Measurements from ENCODE around the gene PDK4. TPM values are rescaled to one million over a fixed set of nuclear protein-coding genes. Genes with fewer than 3 reads are reported as not detected.

The PDK4 gene
- total RNA-seq, 1 donor from 2014 or later = not detected

GRCh38 chr7:95549818-95550529, 46.3 kb downstream of the PDK4 start:
- no peak overlapping the region for H3K27ac Mint-ChIP-seq
- intact Hi-C loops (cut with micrococcal nuclease) = no loop called here
- H3K4me3 Mint-ChIP-seq (ENCODE audit: low read depth) = no peak overlapping the region
- DNase-seq (ENCODE audit: low spot score) = no peak
- peaks cover 2% of the 10 kb centered on the region for H3K27me3 Mint-ChIP-seq (ENCODE audit: low read depth)
- H3K36me3 Mint-ChIP-seq (ENCODE audit: low read depth) = no peaks in the 10 kb centered on the region
- no peaks in the 10 kb centered on the region for H3K9me3 Mint-ChIP-seq
- no peaks in the 10 kb centered on the region for H3K4me1 Mint-ChIP-seq (ENCODE audit: low read depth)

- no peak for DNase-seq (ENCODE audit: low spot score)
- Mint-ChIP-seq H3K4me3 (ENCODE audit: low read depth) (no peak overlapping the region), H3K27ac (no peak overlapping the region), H3K4me1 (ENCODE audit: low read depth) (no peaks in the 10 kb centered on the region), H3K27me3 (ENCODE audit: low read depth) (peaks cover 8% of the 10 kb centered on the region), H3K36me3 (ENCODE audit: low read depth) (no peaks in the 10 kb centered on the region), H3K9me3 (no peaks in the 10 kb centered on the region)
- intact Hi-C loops (cut with micrococcal nuclease) = no loop called here
These were observed 48.7 kb downstream of the PDK4 start for GRCh38 chr7:95547361-95548348.

- peaks cover 8% of the 10 kb centered on the region for H3K27me3 Mint-ChIP-seq (ENCODE audit: low read depth)
- intact Hi-C loops (cut with micrococcal nuclease) = no loop called here
- H3K4me1 Mint-ChIP-seq (ENCODE audit: low read depth) = no peaks in the 10 kb centered on the region
- no peak overlapping the region for H3K27ac Mint-ChIP-seq
- no peak for DNase-seq (ENCODE audit: low spot score)
- H3K4me3 Mint-ChIP-seq (ENCODE audit: low read depth) = no peak overlapping the region
- H3K36me3 Mint-ChIP-seq (ENCODE audit: low read depth) = no peaks in the 10 kb centered on the region
- no peaks in the 10 kb centered on the region for H3K9me3 Mint-ChIP-seq
These were observed 49.7 kb downstream of the PDK4 start for GRCh38 chr7:95546647-95547046.

GRCh38 chr7:95545673-95546072, 50.6 kb downstream of the PDK4 start:
- H3K4me1 Mint-ChIP-seq (ENCODE audit: low read depth) = no peaks in the 10 kb centered on the region
- no peak for DNase-seq (ENCODE audit: low spot score)
- H3K27me3 Mint-ChIP-seq (ENCODE audit: low read depth) = peaks cover 10% of the 10 kb centered on the region
- no peaks in the 10 kb centered on the region for H3K36me3 Mint-ChIP-seq (ENCODE audit: low read depth)
- no peak overlapping the region for H3K27ac Mint-ChIP-seq
- H3K4me3 Mint-ChIP-seq (ENCODE audit: low read depth) = no peak overlapping the region
- H3K9me3 Mint-ChIP-seq = no peaks in the 10 kb centered on the region
- intact Hi-C loops (cut with micrococcal nuclease) = no loop called here

GRCh38 chr7:95545007-95545615, 51.2 kb downstream of the PDK4 start:
- Mint-ChIP-seq H3K4me3 (ENCODE audit: low read depth) (no peak overlapping the region), H3K4me1 (ENCODE audit: low read depth) (no peaks in the 10 kb centered on the region), H3K9me3 (no peaks in the 10 kb centered on the region), H3K27me3 (ENCODE audit: low read depth) (peaks cover 16% of the 10 kb centered on the region), H3K36me3 (ENCODE audit: low read depth) (no peaks in the 10 kb centered on the region), H3K27ac (no peak overlapping the region)
- DNase-seq (ENCODE audit: low spot score) = no peak
- intact Hi-C loops (cut with micrococcal nuclease) = no loop called here

- intact Hi-C loops (cut with micrococcal nuclease) = no loop called here
- no peak overlapping the region for H3K27ac Mint-ChIP-seq
- no peaks in the 10 kb centered on the region for H3K4me1 Mint-ChIP-seq (ENCODE audit: low read depth)
- peaks cover 21% of the 10 kb centered on the region for H3K27me3 Mint-ChIP-seq (ENCODE audit: low read depth)
- no peak overlapping the region for H3K4me3 Mint-ChIP-seq (ENCODE audit: low read depth)
- no peaks in the 10 kb centered on the region for H3K36me3 Mint-ChIP-seq (ENCODE audit: low read depth)
- no peaks in the 10 kb centered on the region for H3K9me3 Mint-ChIP-seq
- no peak for DNase-seq (ENCODE audit: low spot score)
These were observed 52.1 kb downstream of the PDK4 start for GRCh38 chr7:95544171-95544570.

GRCh38 chr7:95543312-95543711, 53.0 kb downstream of the PDK4 start:
- H3K4me1 Mint-ChIP-seq (ENCODE audit: low read depth) = no peaks in the 10 kb centered on the region
- H3K36me3 Mint-ChIP-seq (ENCODE audit: low read depth) = no peaks in the 10 kb centered on the region
- no peak overlapping the region for H3K4me3 Mint-ChIP-seq (ENCODE audit: low read depth)
- intact Hi-C loops (cut with micrococcal nuclease) = no loop called here
- no peaks in the 10 kb centered on the region for H3K9me3 Mint-ChIP-seq
- H3K27me3 Mint-ChIP-seq (ENCODE audit: low read depth) = peaks cover 26% of the 10 kb centered on the region
- H3K27ac Mint-ChIP-seq = no peak overlapping the region
- no peak for DNase-seq (ENCODE audit: low spot score)

GRCh38 chr7:95540366-95540765, 56.0 kb downstream of the PDK4 start:
- DNase-seq (ENCODE audit: low spot score) = no peak
- Mint-ChIP-seq H3K27ac (no peak overlapping the region), H3K36me3 (ENCODE audit: low read depth) (no peaks in the 10 kb centered on the region), H3K27me3 (ENCODE audit: low read depth) (peaks cover 29% of the 10 kb centered on the region), H3K4me1 (ENCODE audit: low read depth) (no peaks in the 10 kb centered on the region), H3K4me3 (ENCODE audit: low read depth) (no peak overlapping the region), H3K9me3 (no peaks in the 10 kb centered on the region)
- intact Hi-C loops (cut with micrococcal nuclease) = no loop called here

- H3K4me1 Mint-ChIP-seq (ENCODE audit: low read depth) = no peaks in the 10 kb centered on the region
- no peak overlapping the region for H3K4me3 Mint-ChIP-seq (ENCODE audit: low read depth)
- H3K36me3 Mint-ChIP-seq (ENCODE audit: low read depth) = no peaks in the 10 kb centered on the region
- no peak overlapping the region for H3K27ac Mint-ChIP-seq
- H3K9me3 Mint-ChIP-seq = no peaks in the 10 kb centered on the region
- H3K27me3 Mint-ChIP-seq (ENCODE audit: low read depth) = peaks cover 33% of the 10 kb centered on the region
- intact Hi-C loops (cut with micrococcal nuclease) = no loop called here
- no peak for DNase-seq (ENCODE audit: low spot score)
These were observed 56.9 kb downstream of the PDK4 start for GRCh38 chr7:95539426-95539825.

GRCh38 chr7:95537468-95537867, 58.8 kb downstream of the PDK4 start:
- intact Hi-C loops (cut with micrococcal nuclease) = no loop called here
- H3K4me3 Mint-ChIP-seq (ENCODE audit: low read depth) = no peak overlapping the region

GRCh38 chr7:95536656-95537311, 59.5 kb downstream of the PDK4 start:
- Mint-ChIP-seq H3K36me3 (ENCODE audit: low read depth) (no peaks in the 10 kb centered on the region), H3K9me3 (no peaks in the 10 kb centered on the region), H3K27ac (no peak overlapping the region), H3K4me1 (ENCODE audit: low read depth) (no peaks in the 10 kb centered on the region), H3K4me3 (ENCODE audit: low read depth) (no peak overlapping the region), H3K27me3 (ENCODE audit: low read depth) (peaks cover 32% of the 10 kb centered on the region)
- DNase-seq (ENCODE audit: low spot score) = no peak
- intact Hi-C loops (cut with micrococcal nuclease) = no loop called here

More at GRCh38 chr7:95537468-95537867, 58.8 kb downstream of the PDK4 start:
- Mint-ChIP-seq H3K27ac (no peak overlapping the region), H3K27me3 (ENCODE audit: low read depth) (peaks cover 32% of the 10 kb centered on the region), H3K36me3 (ENCODE audit: low read depth) (no peaks in the 10 kb centered on the region), H3K4me1 (ENCODE audit: low read depth) (no peaks in the 10 kb centered on the region), H3K9me3 (no peaks in the 10 kb centered on the region)
- DNase-seq (ENCODE audit: low spot score) = no peak

GRCh38 chr7:95535662-95536061, 60.7 kb downstream of the PDK4 start:
- Mint-ChIP-seq H3K36me3 (ENCODE audit: low read depth) (no peaks in the 10 kb centered on the region), H3K4me1 (ENCODE audit: low read depth) (no peaks in the 10 kb centered on the region), H3K4me3 (ENCODE audit: low read depth) (no peak overlapping the region), H3K27me3 (ENCODE audit: low read depth) (peaks cover 29% of the 10 kb centered on the region), H3K9me3 (no peaks in the 10 kb centered on the region), H3K27ac (no peak overlapping the region)
- intact Hi-C loops (cut with micrococcal nuclease) = no loop called here
- DNase-seq (ENCODE audit: low spot score) = no peak
